Bronchial epithelial cell (primary cell): ENCODE data around the gene DEAF1. TPM values are rescaled to one million over a fixed set of nuclear protein-coding genes. Genes with fewer than 3 reads are reported as not detected.

Experiments used
- DNase-seq: peaks from one replicate; pipeline ENCODE4 v3.0.0-alpha.2; 2010; ENCODE audit warnings: low read depth
- FAIRE-seq: peaks from 2 replicates; lab custom pipeline; 2011; peaks lifted over from hg19 to GRCh38; lab: Jason Lieb, UNC
- H3K27me3 ChIP-seq: 2 replicates; pipeline ENCODE4 v1.5.1; 2011; ENCODE audit warnings: low read length; ENCODE audit not compliant: control insufficient read depth, insufficient read depth
- H3K36me3 ChIP-seq: 2 replicates; pipeline ENCODE4 v1.5.1; 2011; ENCODE audit warnings: low read length; ENCODE audit not compliant: control insufficient read depth, insufficient read depth
- H3K4me3 ChIP-seq: 2 replicates; pipeline ENCODE4 v1.5.1; 2011; ENCODE audit warnings: mild to moderate bottlenecking, low read depth, low read length, control low read depth
- CTCF ChIP-seq: IDR thresholded peaks from 2 replicates; pipeline ENCODE4 v1.5.1; 2011; ENCODE audit warnings: mild to moderate bottlenecking, moderate library complexity, low read length, control low read depth, inconsistent platforms; ENCODE audit not compliant: insufficient read depth, severe bottlenecking
- total RNA-seq: library from RNA; depleted of rRNA; stranded (reverse); fragments of >200 nt; gene quantifications from 2 replicates; pipeline ENCODE4 v1.2.1, GENCODE V29; 2014

The DEAF1 gene
- total RNA-seq, 1 donor from 2014 or later, result 23.4 TPM

GRCh38 chr11:698493-699115 is 3.6 kb upstream of the DEAF1 start:
- H3K27me3 ChIP-seq, result no peaks in the 10 kb centered on the region
- DNase-seq, result no peak
- no peak for TF ChIP-seq CTCF
- no peak overlapping the region for H3K4me3 ChIP-seq
- H3K36me3 ChIP-seq, result peaks cover 10% of the 10 kb centered on the region
- no peak for FAIRE-seq

GRCh38 chr11:697811-698311 is 2.8 kb upstream of the DEAF1 start:
- FAIRE-seq (no peak), DNase-seq (peak; percentile 48)
- Histone ChIP-seq H3K36me3 (peaks cover 10% of the 10 kb centered on the region), H3K4me3 (no peak overlapping the region), H3K27me3 (no peaks in the 10 kb centered on the region)
- TF ChIP-seq CTCF, result no peak

- H3K4me3 ChIP-seq, result no peak overlapping the region
- DNase-seq (peak; percentile 92), FAIRE-seq (no peak)
- H3K36me3 ChIP-seq, result peaks cover 6% of the 10 kb centered on the region
- no peak for TF ChIP-seq CTCF
- no peaks in the 10 kb centered on the region for H3K27me3 ChIP-seq
Observed at GRCh38 chr11:696955-697491, 2.0 kb upstream of the DEAF1 start.

GRCh38 chr11:695538-696248 is 671 bp upstream of the DEAF1 start, which contains the start of gene TMEM80:
Gene TMEM80 (plus strand): TSS chr11:695816. CDS start chr11:695828, 12 bp downstream.
- no peak for TF ChIP-seq CTCF
- Histone ChIP-seq H3K27me3 (no peaks in the 10 kb centered on the region), H3K4me3 (peak within 1 kb of the TSS; percentile 80), H3K36me3 (peaks cover 8% of the 10 kb centered on the region)
- FAIRE-seq (no peak), DNase-seq (peak; percentile 84)

GRCh38 chr11:695288-695537 is 191 bp upstream of the DEAF1 start:
- Histone ChIP-seq H3K4me3 (peak overlapping the region; percentile 80), H3K36me3 (peaks cover 8% of the 10 kb centered on the region), H3K27me3 (no peaks in the 10 kb centered on the region)
- TF ChIP-seq CTCF, result no peak
- DNase-seq (no peak), FAIRE-seq (peak; percentile 7)
